SK-N-SH (cell line): ENCODE measurements around the gene FAM50B. TPM values are rescaled to one million over a fixed set of nuclear protein-coding genes. Genes with fewer than 3 reads are reported as not detected.

Source experiments
- CTCF ChIA-PET: fragments of 300-600, 350-600 bp; formaldehyde crosslinking; extraction: SDS; loops from one replicate; lab custom pipeline; 2021; lab: Yijun Ruan, JAX
- POLR2A ChIA-PET: fragments of 350-600 bp; sonication (Branson Sonifier 250); formaldehyde crosslinking; extraction: SDS; loops from one replicate; lab custom pipeline; 2020; ENCODE audit warnings: antibody characterized with exemption, inconsistent platforms; lab: Yijun Ruan, JAX
- DNase-seq: peaks from one replicate; pipeline ENCODE4 v3.0.0; 2012
- H2AFZ ChIP-seq: fragments of 200-600 bp; sonication (generic); 2 replicates; pipeline ENCODE4 v1.8.1; 2016; ENCODE audit warnings: antibody characterized with exemption, mild to moderate bottlenecking, low read depth
- H3F3A ChIP-seq: fragments of 200-600 bp; sonication (generic); replicated peaks from 2 replicates; pipeline ENCODE3; 2016; ENCODE audit warnings: antibody characterized with exemption, mild to moderate bottlenecking; ENCODE audit not compliant: insufficient read depth
- H3K27ac ChIP-seq, 2 experiments: fragments of 200-500 bp in 1 of 2; fragments of 200-600 bp in 1 of 2; sonication (Bioruptor generic) in 1 of 2; sonication (generic), shearing (Covaris generic) in 1 of 2; 2 replicates each; pipeline versions ENCODE4 v1.5.1 to v1.6.1; 2014 to 2016; ENCODE audit warnings: low read depth in 2 of 2, inconsistent platforms in 1 of 2, low read length in 1 of 2, mild to moderate bottlenecking in 1 of 2, mixed read lengths in 1 of 2
- H3K27me3 ChIP-seq: fragments of 200-600 bp; sonication (generic), shearing (Covaris generic); 2 replicates; pipeline ENCODE4 v1.6.1; 2016; ENCODE audit warnings: mixed run types; ENCODE audit not compliant: insufficient read depth
- H3K36me3 ChIP-seq, 2 experiments: fragments of 200-500 bp in 1 of 2; fragments of 200-600 bp in 1 of 2; sonication (Bioruptor generic) in 1 of 2; sonication (generic) in 1 of 2; replicated peaks in 1 of 2; 2 replicates each; pipeline versions ENCODE3 to v1.5.1; 2014 to 2016; ENCODE audit warnings: low read length in 1 of 2, mild to moderate bottlenecking in 1 of 2; ENCODE audit not compliant: insufficient read depth in 2 of 2, control insufficient read depth in 1 of 2
- H3K4me1 ChIP-seq, 2 experiments: fragments of 200-500 bp in 1 of 2; fragments of 200-600 bp in 1 of 2; sonication (Bioruptor generic) in 1 of 2; sonication (generic), shearing (Covaris generic) in 1 of 2; 2 replicates each; pipeline versions ENCODE4 v1.5.1 to v1.6.1; 2014 to 2016; ENCODE audit warnings: low read depth in 1 of 2, low read length in 1 of 2, mixed run types in 1 of 2; ENCODE audit not compliant: insufficient read depth in 2 of 2, control insufficient read depth in 1 of 2
- H3K4me2 ChIP-seq: fragments of 200-600 bp; sonication (generic), shearing (Covaris generic); 2 replicates; pipeline ENCODE4 v1.6.1; 2017; ENCODE audit warnings: mixed run types
- H3K4me3 ChIP-seq, 2 experiments: fragments of 200-500 bp in 1 of 2; fragments of 200-600 bp in 1 of 2; sonication (Bioruptor generic) in 1 of 2; sonication (generic), shearing (Covaris generic) in 1 of 2; 2 replicates each; pipeline versions ENCODE4 v1.5.1 to v1.8.1; 2014 to 2016; ENCODE audit warnings: low read depth in 2 of 2, inconsistent platforms in 1 of 2, low read length in 1 of 2, mild to moderate bottlenecking in 1 of 2, mixed read lengths in 1 of 2, moderate library complexity in 1 of 2
- H3K79me2 ChIP-seq: fragments of 200-600 bp; sonication (generic); 2 replicates; pipeline ENCODE4 v1.8.1; 2017; ENCODE audit warnings: mild to moderate bottlenecking; ENCODE audit not compliant: insufficient read depth
- H3K9ac ChIP-seq: fragments of 200-600 bp; sonication (generic); 2 replicates; pipeline ENCODE4 v1.6.1; 2017; ENCODE audit warnings: mixed run types
- H3K9me2 ChIP-seq: fragments of 200-600 bp; sonication (generic); 2 replicates; pipeline ENCODE4 v1.6.1; 2017; ENCODE audit warnings: mixed run types
- H3K9me3 ChIP-seq: fragments of 200-600 bp; sonication (generic); 2 replicates; pipeline ENCODE4 v1.6.1; 2017; ENCODE audit warnings: mixed run types, mild to moderate bottlenecking, moderate library complexity
- H4K20me1 ChIP-seq: fragments of 200-600 bp; sonication (generic); 2 replicates; pipeline ENCODE4 v1.6.1; 2017; ENCODE audit warnings: mild to moderate bottlenecking, mixed run types; ENCODE audit not compliant: insufficient read depth
- ELF1 ChIP-seq: IDR thresholded peaks from 2 replicates; pipeline ENCODE4 v1.4.0; 2012
- FOSL2 ChIP-seq: IDR thresholded peaks from 2 replicates; pipeline ENCODE4 v1.4.0; 2012; ENCODE audit warnings: low read depth, mild to moderate bottlenecking, moderate library complexity, borderline replicate concordance
- FOXJ3 ChIP-seq: sonication (generic); formaldehyde crosslinking; IDR thresholded peaks from 2 replicates; pipeline ENCODE4 v1.5.1; 2020; ENCODE audit warnings: mild to moderate bottlenecking, missing genetic modification reagents
- FOXM1 ChIP-seq: IDR thresholded peaks from 2 replicates; pipeline ENCODE4 v1.4.0; 2012; ENCODE audit warnings: low read depth, mild to moderate bottlenecking
- GABPA ChIP-seq: IDR thresholded peaks from 2 replicates; pipeline ENCODE4 v1.4.0; 2012; ENCODE audit warnings: low read depth, mild to moderate bottlenecking
- GATA2 ChIP-seq: sonication (generic); formaldehyde crosslinking; IDR thresholded peaks from 2 replicates; pipeline ENCODE4 v1.5.0; 2020; ENCODE audit warnings: mild to moderate bottlenecking, missing genetic modification reagents
- IRF3 ChIP-seq: fragments of 150-350 bp; IDR thresholded peaks from 2 replicates; pipeline ENCODE4 v1.6.1; 2016; ENCODE audit warnings: mild to moderate bottlenecking, low read depth, low read length
- JUND ChIP-seq: IDR thresholded peaks from 2 replicates; pipeline ENCODE4 v1.4.0; 2012
- MAX ChIP-seq: IDR thresholded peaks from 2 replicates; pipeline ENCODE4 v1.4.0; 2012; ENCODE audit warnings: low read depth
- MEF2A ChIP-seq: IDR thresholded peaks from 2 replicates; pipeline ENCODE4 v1.4.0; 2012; ENCODE audit warnings: low read depth, borderline replicate concordance
- MXI1 ChIP-seq: IDR thresholded peaks from 2 replicates; pipeline ENCODE4 v1.6.1; 2012; ENCODE audit warnings: mild to moderate bottlenecking, low read depth, low read length, improper control_type of control experiment
- NRF1 ChIP-seq: IDR thresholded peaks from 2 replicates; pipeline ENCODE4 v1.6.1; 2012; ENCODE audit warnings: low read depth, mild to moderate bottlenecking, low read length
- POLR2AphosphoS5 ChIP-seq: IDR thresholded peaks from 2 replicates; pipeline ENCODE4 v1.6.1; 2012; ENCODE audit warnings: low read depth, low read length
- RFX5 ChIP-seq: IDR thresholded peaks from 2 replicates; pipeline ENCODE4 v1.6.1; 2012; ENCODE audit warnings: mild to moderate bottlenecking, improper control_type of control experiment, low read length
- RXRA ChIP-seq: IDR thresholded peaks from 2 replicates; pipeline ENCODE4 v1.4.0; 2012; ENCODE audit warnings: low read depth, mild to moderate bottlenecking, borderline replicate concordance
- SIN3A ChIP-seq: IDR thresholded peaks from 2 replicates; pipeline ENCODE4 v1.6.1; 2012; ENCODE audit warnings: low read depth, mild to moderate bottlenecking, low read length, moderate library complexity, borderline replicate concordance
- USF1 ChIP-seq: IDR thresholded peaks from 2 replicates; pipeline ENCODE4 v1.4.0; 2012; ENCODE audit warnings: low read depth, borderline replicate concordance
- USF2 ChIP-seq: fragments of 150-350 bp; IDR thresholded peaks from 2 replicates; pipeline ENCODE4 v1.6.1; 2017; ENCODE audit warnings: antibody characterized with exemption, low read length, low read depth, borderline replicate concordance
- YY1 ChIP-seq: IDR thresholded peaks from 2 replicates; pipeline ENCODE4 v1.4.0; 2012; ENCODE audit warnings: low read depth, mild to moderate bottlenecking
- WGBS: methylation state at CpG from one replicate; pipeline ENCODE4 v1.1.6; 2017; ENCODE audit warnings: low lambda C conversion rate; 5-methylcytosine and 5-hydroxymethylcytosine counted together
- polyA plus RNA-seq, 3 experiments: library from polyadenylated mRNA; depleted of rRNA; stranded (reverse); fragments of >200 nt; gene quantifications; 2 replicates each; pipeline ENCODE4 v1.2.3, GENCODE V29; 2012

Gene FAM50B
- polyA plus RNA-seq, 1 of the 3 experiments (the other 2 are of a cell fraction), result 13.8 TPM

- H3K79me2 ChIP-seq, result no peaks in the 10 kb centered on the region
- WGBS, result 94% methylated on average over 3 of the region's 8 CpGs
- no peaks in the 10 kb centered on the region for H3K9me3 ChIP-seq
- no peak overlapping the region for H2AFZ ChIP-seq
- peaks cover 6 to 16% of the 10 kb centered on the region in 2 experiments; a peak in 3 of 4 replicates for H3K4me1 ChIP-seq
- H3K4me3 ChIP-seq, result no peak overlapping the region
- H3K36me3 ChIP-seq, result no peaks in the 10 kb centered on the region
- no peaks in the 10 kb centered on the region for H3K9me2 ChIP-seq
- ChIA-PET CTCF (interaction anchor here (1.5 kb wide), 1 partner anchor 29 kb away, joined by 5 read pairs; the partner anchor contains the start of gene FAM50B), POLR2A (no interaction called here)
- no peak for DNase-seq
- no peak overlapping the region for H3K27ac ChIP-seq
- TF ChIP-seq FOXM1 (no peak), RFX5 (no peak), FOSL2 (no peak), USF1 (no peak), MXI1 (no peak), USF2 (no peak), IRF3 (no peak), SIN3A (no peak), ELF1 (no peak), NRF1 (no peak), MAX (no peak), RXRA (no peak)
- peaks cover 13% of the 10 kb centered on the region for H3F3A ChIP-seq
- no peak overlapping the region for H3K9ac ChIP-seq
- no peak overlapping the region for H3K4me2 ChIP-seq
- H4K20me1 ChIP-seq, result no peaks in the 10 kb centered on the region
- no peaks in the 10 kb centered on the region for H3K27me3 ChIP-seq
These were observed 28.6 kb upstream of the FAM50B start for GRCh38 chr6:3820563-3820962.

- no peak overlapping the region for H3K27ac ChIP-seq
- no peak overlapping the region for H3K4me3 ChIP-seq
- no peaks in the 10 kb centered on the region for H3K27me3 ChIP-seq
- no peak overlapping the region for H2AFZ ChIP-seq
- no peak overlapping the region for H3K4me2 ChIP-seq
- no peaks in the 10 kb centered on the region for H3K36me3 ChIP-seq
- H3K9me2 ChIP-seq, result no peaks in the 10 kb centered on the region
- ChIA-PET CTCF (interaction anchor here (2.0 kb wide), 1 partner anchor 26 kb away, joined by 8 read pairs; the partner anchor contains the start of gene FAM50B), POLR2A (no interaction called here)
- H3K79me2 ChIP-seq, result no peaks in the 10 kb centered on the region
- H3K9ac ChIP-seq, result no peak overlapping the region
- DNase-seq, result no peak
- H3K4me1 ChIP-seq, result peaks cover 15 to 22% of the 10 kb centered on the region in 2 experiments; a peak in 3 of 4 replicates
- WGBS, result 88% methylated on average over 13 of the region's 14 CpGs
- H4K20me1 ChIP-seq, result no peaks in the 10 kb centered on the region
- H3F3A ChIP-seq, result peaks cover 28% of the 10 kb centered on the region
- H3K9me3 ChIP-seq, result no peaks in the 10 kb centered on the region
- TF ChIP-seq FOSL2 (no peak), NRF1 (no peak), RFX5 (no peak), FOXM1 (no peak), IRF3 (no peak), JUND (no peak), MEF2A (no peak), MAX (no peak), YY1 (no peak), POLR2AphosphoS5 (no peak), MXI1 (no peak), FOXJ3 (CRISPR knock-in tag) (no peak), GATA2 (CRISPR knock-in tag) (no peak), SIN3A (no peak), GABPA (no peak)
These were observed 26.3 kb upstream of the FAM50B start for GRCh38 chr6:3822747-3823445.
